HG03571 (cell line): ENCODE measurements around the gene POLR3A.
A peak's percentile ranks its signal among the peaks of the same experiment; 100 is the strongest.

ENCODE experiments used
- ATAC-seq: cut with Tn5 transposase; IDR thresholded peaks from one replicate; pipeline ENCODE4 v1.9.1; 2021; ENCODE audit not compliant: unreplicated experiment

The POLR3A gene

GRCh38 chr10:78047314-78047891, 18.1 kb upstream of the POLR3A start:
- peak; percentile 58 for ATAC-seq

- no peak for ATAC-seq
Observed at GRCh38 chr10:78046711-78047269, 17.5 kb upstream of the POLR3A start.

- ATAC-seq, result no peak
Observed at GRCh38 chr10:78045856-78046255, 16.5 kb upstream of the POLR3A start.

GRCh38 chr10:78045237-78045636, 15.9 kb upstream of the POLR3A start:
- ATAC-seq, result peak; percentile 62

- ATAC-seq, result no peak
Observed at GRCh38 chr10:78044699-78045098, 15.4 kb upstream of the POLR3A start.

- ATAC-seq, result no peak
Observed at GRCh38 chr10:78044179-78044578, 14.9 kb upstream of the POLR3A start.

- no peak for ATAC-seq
Observed at GRCh38 chr10:78042752-78043104, 13.4 kb upstream of the POLR3A start.

GRCh38 chr10:78042058-78042751, 12.9 kb upstream of the POLR3A start:
- no peak for ATAC-seq

GRCh38 chr10:78041170-78042057, 12.1 kb upstream of the POLR3A start:
- no peak for ATAC-seq

- ATAC-seq, result no peak
Observed at GRCh38 chr10:78039743-78040142, 10.4 kb upstream of the POLR3A start.

- no peak for ATAC-seq
Observed at GRCh38 chr10:78038791-78039547, 9.7 kb upstream of the POLR3A start.

GRCh38 chr10:78038105-78038504, 8.8 kb upstream of the POLR3A start:
- ATAC-seq, result no peak

- no peak for ATAC-seq
Observed at GRCh38 chr10:78035933-78036583, 6.7 kb upstream of the POLR3A start.

GRCh38 chr10:78035437-78035836, 6.1 kb upstream of the POLR3A start:
- no peak for ATAC-seq

GRCh38 chr10:78035025-78035424, 5.7 kb upstream of the POLR3A start:
- no peak for ATAC-seq

- ATAC-seq, result peak; percentile 85
Observed at GRCh38 chr10:78033637-78034470, 4.5 kb upstream of the POLR3A start, which contains the start of gene RPS24. Gene RPS24, plus strand, starts transcription at chr10:78033863. Its CDS starts 39 bp downstream, at chr10:78033902.

GRCh38 chr10:78033387-78033636, 4.0 kb upstream of the POLR3A start:
- ATAC-seq, result no peak

GRCh38 chr10:78028438-78029268, 662 bp downstream of the POLR3A start:
- ATAC-seq, result peak; percentile 1
